ENCODE results near the gene DTL. TPM values are rescaled to one million over a fixed set of nuclear protein-coding genes. Genes with fewer than 3 reads are reported as not detected.

Gene DTL
- polyA plus RNA-seq, 1 of the 3 experiments (the other 2 are of a cell fraction), result 9.3 TPM

GRCh38 chr1:212124690-212125582, 89.4 kb downstream of the DTL start (continued):
- no peak for TF ChIP-seq PBX3 (IDR thresholded peaks at IDR 0.05)
- TF ChIP-seq RAD21 (IDR thresholded peaks at IDR 0.05; ENCODE audit: low read length), result no peak

- 98% methylated on average over 9 of the region's 9 CpGs for WGBS (ENCODE audit: low lambda C conversion rate)
- ChIA-PET CTCF (no interaction called here), POLR2A (no interaction called here)
- H3K79me2 ChIP-seq (ENCODE audit: insufficient read depth), result no peaks in the 10 kb centered on the region
- no peaks in the 10 kb centered on the region for H3K4me1 ChIP-seq (ENCODE audit: control insufficient read depth in 1 of 2, insufficient read depth in 2 of 2, low read depth in 1 of 2, low read length in 1 of 2)
- no peaks in the 10 kb centered on the region for H3F3A ChIP-seq (replicated peaks; ENCODE audit: insufficient read depth)
- no peak overlapping the region for H3K4me3 ChIP-seq (ENCODE audit: low read depth in 2 of 2, low read length in 1 of 2)
- TF ChIP-seq RFX5 (IDR thresholded peaks at IDR 0.05; ENCODE audit: low read length), result no peak
- no peak for TF ChIP-seq GATA2 (CRISPR knock-in tag; IDR thresholded peaks at IDR 0.05)
- no peak for TF ChIP-seq MXI1 (IDR thresholded peaks at IDR 0.05; ENCODE audit: low read depth, low read length)
- no peak for TF ChIP-seq POLR2AphosphoS5 (IDR thresholded peaks at IDR 0.05; ENCODE audit: low read depth, low read length)
- no peaks in the 10 kb centered on the region for H4K20me1 ChIP-seq (ENCODE audit: insufficient read depth)
- no peaks in the 10 kb centered on the region for H3K36me3 ChIP-seq (replicated peaks in 1 of 2; ENCODE audit: control insufficient read depth in 1 of 2, insufficient read depth in 2 of 2, low read length in 1 of 2)
- no peak overlapping the region for H3K27ac ChIP-seq (ENCODE audit: low read depth in 2 of 2, low read length in 1 of 2)
- DNase-seq, result no peak
- H3K27me3 ChIP-seq (ENCODE audit: insufficient read depth), result no peaks in the 10 kb centered on the region
- H3K9me2 ChIP-seq, result no peaks in the 10 kb centered on the region
- H3K9me3 ChIP-seq, result no peaks in the 10 kb centered on the region
- no peak overlapping the region for H3K9ac ChIP-seq
- no peak overlapping the region for H3K4me2 ChIP-seq
- no peak overlapping the region for H2AFZ ChIP-seq (ENCODE audit: low read depth)
Measured at GRCh38 chr1:212125654-212126053, 90.1 kb downstream of the DTL start.

- no peak overlapping the region for H3K27ac ChIP-seq (ENCODE audit: low read depth in 2 of 2, low read length in 1 of 2)
- H3F3A ChIP-seq (replicated peaks; ENCODE audit: insufficient read depth), result no peaks in the 10 kb centered on the region
- no peaks in the 10 kb centered on the region for H3K9me2 ChIP-seq
- no peaks in the 10 kb centered on the region for H3K27me3 ChIP-seq (ENCODE audit: insufficient read depth)
- ChIA-PET CTCF (interaction anchor here (1.5 kb wide), 1 partner anchor 17 kb away, joined by 3 read pairs; no protein-coding TSS in a partner anchor), POLR2A (no interaction called here)
- no peaks in the 10 kb centered on the region for H4K20me1 ChIP-seq (ENCODE audit: insufficient read depth)
- no peak overlapping the region for H3K4me3 ChIP-seq (ENCODE audit: low read depth in 2 of 2, low read length in 1 of 2)
- 86% methylated on average over 4 of the region's 4 CpGs for WGBS (ENCODE audit: low lambda C conversion rate)
- H3K79me2 ChIP-seq (ENCODE audit: insufficient read depth), result no peaks in the 10 kb centered on the region
- H3K9ac ChIP-seq, result no peak overlapping the region
- no peaks in the 10 kb centered on the region for H3K36me3 ChIP-seq (replicated peaks in 1 of 2; ENCODE audit: control insufficient read depth in 1 of 2, insufficient read depth in 2 of 2, low read length in 1 of 2)
- no peak overlapping the region for H2AFZ ChIP-seq (ENCODE audit: low read depth)
- no peak overlapping the region for H3K4me2 ChIP-seq
- no peak for TF ChIP-seq EZH2phosphoT487 (IDR thresholded peaks at IDR 0.05; ENCODE audit: borderline replicate concordance, low read depth)
- no peak for TF ChIP-seq GATA2 (CRISPR knock-in tag; IDR thresholded peaks at IDR 0.05)
- TF ChIP-seq RXRA (IDR thresholded peaks at IDR 0.05; ENCODE audit: borderline replicate concordance, low read depth), result no peak
- TF ChIP-seq CHD2 (IDR thresholded peaks at IDR 0.05; ENCODE audit: low read length, partially characterized antibody), result no peak
- TF ChIP-seq ELF1 (IDR thresholded peaks at IDR 0.05), result no peak
- no peak for TF ChIP-seq FOXJ3 (CRISPR knock-in tag; IDR thresholded peaks at IDR 0.05)
- TF ChIP-seq MXI1 (IDR thresholded peaks at IDR 0.05; ENCODE audit: low read depth, low read length), result no peak
- no peak for TF ChIP-seq TEAD4 (IDR thresholded peaks at IDR 0.05; ENCODE audit: borderline replicate concordance, insufficient read depth)
- no peak for TF ChIP-seq REST (IDR thresholded peaks at IDR 0.05; ENCODE audit: low read depth, low read length)
- TF ChIP-seq POLR2AphosphoS5 (IDR thresholded peaks at IDR 0.05; ENCODE audit: low read depth, low read length), result no peak
- no peak for TF ChIP-seq IRF3 (IDR thresholded peaks at IDR 0.05; ENCODE audit: low read depth, low read length)
- TF ChIP-seq SIN3A (IDR thresholded peaks at IDR 0.05; ENCODE audit: borderline replicate concordance, low read depth, low read length), result no peak
- no peak for TF ChIP-seq YY1 (IDR thresholded peaks at IDR 0.05; ENCODE audit: low read depth)
- no peak for TF ChIP-seq NFIC (IDR thresholded peaks at IDR 0.05; ENCODE audit: borderline replicate concordance)
- TF ChIP-seq TCF12 (IDR thresholded peaks at IDR 0.05), result no peak
- TF ChIP-seq FOXM1 (IDR thresholded peaks at IDR 0.05; ENCODE audit: low read depth), result no peak
- TF ChIP-seq RAD21 (IDR thresholded peaks at IDR 0.05; ENCODE audit: low read length), result no peak
- DNase-seq, result no peak
- no peaks in the 10 kb centered on the region for H3K9me3 ChIP-seq
- no peaks in the 10 kb centered on the region for H3K4me1 ChIP-seq (ENCODE audit: control insufficient read depth in 1 of 2, insufficient read depth in 2 of 2, low read depth in 1 of 2, low read length in 1 of 2)
Measured at GRCh38 chr1:212127221-212127620, 91.7 kb downstream of the DTL start.

All from SK-N-SH (cell line).